Type B pancreatic cell (in vitro differentiated cells): ENCODE data around the gene DMXL2. TPM values are rescaled to one million over a fixed set of nuclear protein-coding genes. Genes with fewer than 3 reads are reported as not detected.

Source experiments
- DNase-seq: peaks from one replicate; pipeline ENCODE4 v3.0.0; 2021; ENCODE audit warnings: mixed read lengths; ENCODE audit not compliant: unreplicated experiment; ENCODE audit errors: extremely low spot score
- H3K27ac Mint-ChIP-seq: 2 replicates; pipeline ENCODE4 v1.8.0; 2021; ENCODE audit warnings: mild to moderate bottlenecking, mixed read lengths
- H3K27me3 Mint-ChIP-seq: 2 replicates; pipeline ENCODE4 v1.8.0; 2021; ENCODE audit warnings: mixed read lengths
- H3K36me3 Mint-ChIP-seq: 2 replicates; pipeline ENCODE4 v1.8.0; 2021; ENCODE audit warnings: mixed read lengths
- H3K4me1 Mint-ChIP-seq: one replicate; pipeline ENCODE4 v1.8.0; 2021; ENCODE audit warnings: mixed read lengths; ENCODE audit not compliant: unreplicated experiment
- H3K4me3 Mint-ChIP-seq: 2 replicates; pipeline ENCODE4 v1.8.0; 2021; ENCODE audit warnings: mild to moderate bottlenecking, mixed read lengths
- H3K9me3 Mint-ChIP-seq: 2 replicates; pipeline ENCODE4 v1.8.0; 2021; ENCODE audit warnings: mixed read lengths
- total RNA-seq: library from RNA; stranded (reverse); gene quantifications from 2 replicates; pipeline ENCODE4 v1.2.1, GENCODE V29; 2021; ENCODE audit warnings: low replicate concordance
- TF ChIP-seq, protein P1 (sequence below): fragments of 200-600 bp; sonication (generic); conservative IDR thresholded peaks from 2 replicates; pipeline ENCODE4 v1.5.0; 2021; ENCODE audit warnings: antibody characterized with exemption, mild to moderate bottlenecking

The DMXL2 gene
- total RNA-seq, 1 donor from 2014 or later, result 34.3 TPM

DNA sequence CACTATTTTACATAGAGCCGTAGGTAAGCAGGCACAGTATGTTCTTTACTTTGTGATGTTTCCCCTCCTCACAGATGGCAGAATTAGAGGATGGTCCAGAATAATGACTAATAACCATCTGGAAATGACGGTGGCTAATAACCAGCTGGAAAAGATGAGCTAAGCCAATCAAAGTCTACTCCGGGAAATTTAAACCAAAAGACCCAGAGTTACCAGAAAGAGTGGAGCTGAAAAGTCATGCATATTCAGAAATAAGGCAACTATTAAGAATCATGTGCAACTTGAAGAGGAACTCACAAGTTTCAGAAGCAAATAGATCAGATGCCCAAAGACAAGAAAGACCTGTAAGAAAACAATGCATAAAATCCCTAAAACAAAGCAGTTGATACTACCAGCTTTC, 33.6 kb downstream of the DMXL2 start:
- TF ChIP-seq, protein P1, sequence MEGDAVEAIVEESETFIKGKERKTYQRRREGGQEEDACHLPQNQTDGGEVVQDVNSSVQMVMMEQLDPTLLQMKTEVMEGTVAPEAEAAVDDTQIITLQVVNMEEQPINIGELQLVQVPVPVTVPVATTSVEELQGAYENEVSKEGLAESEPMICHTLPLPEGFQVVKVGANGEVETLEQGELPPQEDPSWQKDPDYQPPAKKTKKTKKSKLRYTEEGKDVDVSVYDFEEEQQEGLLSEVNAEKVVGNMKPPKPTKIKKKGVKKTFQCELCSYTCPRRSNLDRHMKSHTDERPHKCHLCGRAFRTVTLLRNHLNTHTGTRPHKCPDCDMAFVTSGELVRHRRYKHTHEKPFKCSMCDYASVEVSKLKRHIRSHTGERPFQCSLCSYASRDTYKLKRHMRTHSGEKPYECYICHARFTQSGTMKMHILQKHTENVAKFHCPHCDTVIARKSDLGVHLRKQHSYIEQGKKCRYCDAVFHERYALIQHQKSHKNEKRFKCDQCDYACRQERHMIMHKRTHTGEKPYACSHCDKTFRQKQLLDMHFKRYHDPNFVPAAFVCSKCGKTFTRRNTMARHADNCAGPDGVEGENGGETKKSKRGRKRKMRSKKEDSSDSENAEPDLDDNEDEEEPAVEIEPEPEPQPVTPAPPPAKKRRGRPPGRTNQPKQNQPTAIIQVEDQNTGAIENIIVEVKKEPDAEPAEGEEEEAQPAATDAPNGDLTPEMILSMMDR, result no peak
- no peak for DNase-seq
- H3K27ac Mint-ChIP-seq, result no peak overlapping the region
- peaks cover 8% of the 10 kb centered on the region for H3K36me3 Mint-ChIP-seq
- no peaks in the 10 kb centered on the region for H3K4me1 Mint-ChIP-seq
- H3K27me3 Mint-ChIP-seq, result no peaks in the 10 kb centered on the region
- peaks cover 13% of the 10 kb centered on the region for H3K9me3 Mint-ChIP-seq
- H3K4me3 Mint-ChIP-seq, result no peak overlapping the region

DNA sequence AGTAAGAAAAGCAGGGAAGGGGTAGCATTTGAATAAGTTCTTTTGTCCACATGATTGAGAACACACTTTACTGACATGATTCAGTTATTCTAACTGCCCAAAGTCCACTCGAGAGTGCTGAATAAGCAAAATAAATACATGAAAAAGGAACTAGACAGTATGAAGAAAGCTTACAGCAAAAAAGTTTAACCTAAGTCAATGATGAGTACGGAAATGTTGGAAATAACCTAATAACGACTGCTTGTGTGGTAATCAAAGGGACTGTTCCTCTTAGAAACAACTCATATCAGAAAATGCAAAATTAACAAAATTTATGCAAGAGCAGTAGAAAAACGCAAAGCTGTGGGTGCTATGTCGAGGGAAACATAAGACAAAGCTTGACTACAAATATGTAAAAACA, 36.6 kb downstream of the DMXL2 start:
- DNase-seq, result no peak
- H3K4me3 Mint-ChIP-seq, result no peak overlapping the region
- no peak overlapping the region for H3K27ac Mint-ChIP-seq
- H3K27me3 Mint-ChIP-seq, result no peaks in the 10 kb centered on the region
- TF ChIP-seq, protein P1, result no peak
- no peaks in the 10 kb centered on the region for H3K4me1 Mint-ChIP-seq
- H3K36me3 Mint-ChIP-seq, result peaks cover 11% of the 10 kb centered on the region
- peaks cover 15% of the 10 kb centered on the region for H3K9me3 Mint-ChIP-seq

DNA sequence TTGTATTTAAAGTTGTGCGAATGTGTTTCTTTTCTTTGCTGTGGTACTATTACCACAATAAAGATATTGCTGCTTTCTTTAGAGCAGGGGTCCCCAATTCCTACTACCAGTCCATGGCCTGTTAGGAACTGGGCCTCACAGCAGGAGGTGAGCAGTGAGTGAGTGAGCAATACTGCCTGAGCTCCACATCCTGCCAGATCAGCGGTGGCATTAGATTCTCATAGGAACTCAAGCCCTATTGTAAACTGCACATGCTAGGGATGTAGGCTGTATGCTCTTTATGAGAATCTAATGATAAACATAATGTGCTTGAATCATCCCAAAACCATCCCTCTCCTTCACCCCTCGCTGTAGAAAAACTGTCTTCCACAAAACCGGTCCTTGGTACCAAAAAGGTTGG, 41.6 kb downstream of the DMXL2 start:
- no peak overlapping the region for H3K27ac Mint-ChIP-seq
- peaks cover 5% of the 10 kb centered on the region for H3K4me1 Mint-ChIP-seq
- no peaks in the 10 kb centered on the region for H3K27me3 Mint-ChIP-seq
- no peak for DNase-seq
- no peak overlapping the region for H3K4me3 Mint-ChIP-seq
- H3K36me3 Mint-ChIP-seq, result peaks cover 3% of the 10 kb centered on the region
- H3K9me3 Mint-ChIP-seq, result peaks cover 5% of the 10 kb centered on the region
- TF ChIP-seq, protein P1, result no peak

DNA sequence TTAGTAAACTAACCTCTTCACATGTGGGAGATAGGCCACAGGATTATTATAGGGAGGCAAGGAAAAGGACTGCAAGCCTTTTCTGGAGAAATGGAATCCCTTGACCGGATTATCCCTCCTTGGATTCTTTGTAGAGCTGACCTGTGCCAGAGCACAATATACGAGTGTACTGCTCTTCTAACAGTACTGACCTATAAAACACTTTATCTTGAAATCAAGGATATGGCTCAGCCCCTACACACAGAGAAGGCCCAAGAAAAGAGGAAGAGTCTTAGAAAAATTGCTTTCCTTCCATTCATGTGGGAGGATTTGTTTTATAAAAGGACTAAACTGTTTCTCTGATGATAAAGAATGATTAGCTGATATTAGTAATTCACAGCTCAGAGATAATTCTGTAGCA, 42.2 kb downstream of the DMXL2 start:
- Mint-ChIP-seq H3K27me3 (no peaks in the 10 kb centered on the region), H3K4me1 (peaks cover 5% of the 10 kb centered on the region), H3K4me3 (no peak overlapping the region), H3K9me3 (peaks cover 5% of the 10 kb centered on the region), H3K36me3 (peaks cover 3% of the 10 kb centered on the region), H3K27ac (no peak overlapping the region)
- TF ChIP-seq, protein P1, result no peak
- DNase-seq, result no peak

DNA sequence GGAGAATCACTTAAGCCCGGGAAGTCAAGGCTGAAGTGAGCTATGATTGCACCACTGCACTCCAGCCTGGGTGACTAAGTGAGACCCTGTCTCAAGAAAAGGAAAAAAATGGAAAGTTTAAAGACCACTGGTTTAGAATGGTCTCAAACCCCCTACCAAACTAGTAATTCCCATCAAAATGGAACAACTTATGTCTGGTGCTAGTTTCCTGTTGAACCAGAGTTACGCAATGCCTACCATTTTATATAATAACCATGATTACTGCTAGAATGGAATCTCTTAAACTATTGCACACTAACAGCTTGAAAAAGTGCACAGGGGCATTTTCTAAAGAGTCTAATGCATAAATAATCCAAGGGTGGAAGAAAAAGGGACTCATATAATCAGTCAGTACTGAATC, 43.6 kb downstream of the DMXL2 start:
- Mint-ChIP-seq H3K4me1 (peaks cover 5% of the 10 kb centered on the region), H3K4me3 (no peak overlapping the region), H3K27me3 (no peaks in the 10 kb centered on the region), H3K27ac (no peak overlapping the region), H3K36me3 (peaks cover 3% of the 10 kb centered on the region), H3K9me3 (peaks cover 5% of the 10 kb centered on the region)
- no peak for DNase-seq
- TF ChIP-seq, protein P1, result no peak
